Nephron (organoid): ENCODE results near the gene PIP5KL1.

Experiments
- H3K27ac Mint-ChIP-seq, 3 experiments: 2 replicates each; pipeline ENCODE4 v1.8.0; 2020; ENCODE audit warnings: mixed read lengths in 3 of 3, mild to moderate bottlenecking in 2 of 3, moderate library complexity in 1 of 3
- H3K27me3 Mint-ChIP-seq: 2 replicates; pipeline ENCODE4 v1.8.0; 2021; ENCODE audit warnings: low read depth, mild to moderate bottlenecking, moderate library complexity, mixed read lengths
- H3K36me3 Mint-ChIP-seq: 2 replicates; pipeline ENCODE4 v1.8.0; 2020; ENCODE audit warnings: low read depth, mixed read lengths
- H3K4me1 Mint-ChIP-seq: 2 replicates; pipeline ENCODE4 v1.8.0; 2020; ENCODE audit warnings: mixed read lengths
- H3K4me3 Mint-ChIP-seq, 3 experiments: 2 replicates each; pipeline ENCODE4 v1.8.0; 2020; ENCODE audit warnings: mild to moderate bottlenecking in 3 of 3, mixed read lengths in 3 of 3, moderate library complexity in 2 of 3
- H3K9me3 Mint-ChIP-seq: 2 replicates; pipeline ENCODE4 v1.8.0; 2020; ENCODE audit warnings: mixed read lengths
- TF ChIP-seq, protein P1 (sequence below), 3 experiments: fragments of 200-600 bp; sonication (generic); IDR thresholded peaks; one replicate each; pipeline ENCODE4 v1.5.0; 2021; ENCODE audit warnings: antibody characterized with exemption in 3 of 3; ENCODE audit not compliant: unreplicated experiment in 3 of 3

The PIP5KL1 gene

GRCh38 chr9:127960410-127961154 lies 30.0 kb upstream of the PIP5KL1 start:
- H3K4me1 Mint-ChIP-seq, result peaks cover 58% of the 10 kb centered on the region
- peaks cover 11% of the 10 kb centered on the region for H3K36me3 Mint-ChIP-seq
- H3K27ac Mint-ChIP-seq, result peak overlapping the region; percentile 27 to 71 (median 30)
- TF ChIP-seq, protein P1, sequence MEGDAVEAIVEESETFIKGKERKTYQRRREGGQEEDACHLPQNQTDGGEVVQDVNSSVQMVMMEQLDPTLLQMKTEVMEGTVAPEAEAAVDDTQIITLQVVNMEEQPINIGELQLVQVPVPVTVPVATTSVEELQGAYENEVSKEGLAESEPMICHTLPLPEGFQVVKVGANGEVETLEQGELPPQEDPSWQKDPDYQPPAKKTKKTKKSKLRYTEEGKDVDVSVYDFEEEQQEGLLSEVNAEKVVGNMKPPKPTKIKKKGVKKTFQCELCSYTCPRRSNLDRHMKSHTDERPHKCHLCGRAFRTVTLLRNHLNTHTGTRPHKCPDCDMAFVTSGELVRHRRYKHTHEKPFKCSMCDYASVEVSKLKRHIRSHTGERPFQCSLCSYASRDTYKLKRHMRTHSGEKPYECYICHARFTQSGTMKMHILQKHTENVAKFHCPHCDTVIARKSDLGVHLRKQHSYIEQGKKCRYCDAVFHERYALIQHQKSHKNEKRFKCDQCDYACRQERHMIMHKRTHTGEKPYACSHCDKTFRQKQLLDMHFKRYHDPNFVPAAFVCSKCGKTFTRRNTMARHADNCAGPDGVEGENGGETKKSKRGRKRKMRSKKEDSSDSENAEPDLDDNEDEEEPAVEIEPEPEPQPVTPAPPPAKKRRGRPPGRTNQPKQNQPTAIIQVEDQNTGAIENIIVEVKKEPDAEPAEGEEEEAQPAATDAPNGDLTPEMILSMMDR (IDR thresholded peaks at IDR 0.05; ENCODE audit: unreplicated experiment in 3 of 3), result no peak
- H3K9me3 Mint-ChIP-seq, result peaks cover 2% of the 10 kb centered on the region
- no peak overlapping the region for H3K4me3 Mint-ChIP-seq
- H3K27me3 Mint-ChIP-seq, result no peaks in the 10 kb centered on the region

DNA sequence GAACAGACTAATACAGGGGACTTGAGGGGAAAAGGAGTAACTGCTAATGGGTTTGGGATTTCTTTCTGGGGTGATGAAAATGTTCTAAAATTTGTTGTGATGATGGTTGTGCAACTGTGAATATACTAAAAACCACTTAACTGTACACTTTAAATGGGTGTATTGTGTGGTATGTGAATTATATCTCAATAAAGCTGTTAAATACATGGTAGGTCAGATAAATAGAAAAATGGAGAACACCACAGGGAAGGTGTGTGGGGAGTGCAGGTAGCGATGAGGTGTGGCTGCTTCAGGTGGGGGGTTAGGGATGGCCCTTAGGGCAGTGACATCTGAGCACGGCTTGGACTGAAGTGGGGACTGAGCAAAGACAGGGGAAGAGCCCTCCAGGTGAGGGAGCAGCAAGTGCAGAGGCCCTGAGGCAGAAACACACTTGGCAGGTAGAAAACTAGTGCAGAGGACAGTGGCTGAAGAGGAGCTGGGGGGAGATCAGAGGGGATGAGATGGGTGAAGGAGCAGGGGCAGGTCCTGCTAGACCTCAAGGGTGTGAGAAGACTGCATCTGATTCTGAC lies 29.3 kb upstream of the PIP5KL1 start:
- no peak overlapping the region for H3K4me3 Mint-ChIP-seq
- H3K4me1 Mint-ChIP-seq, result peaks cover 56% of the 10 kb centered on the region
- TF ChIP-seq, protein P1 (IDR thresholded peaks at IDR 0.05; ENCODE audit: unreplicated experiment in 3 of 3), result no peak
- peaks cover 11% of the 10 kb centered on the region for H3K36me3 Mint-ChIP-seq
- peaks cover 2% of the 10 kb centered on the region for H3K9me3 Mint-ChIP-seq
- H3K27me3 Mint-ChIP-seq, result no peaks in the 10 kb centered on the region
- peak overlapping the region; percentile 27 to 71 (median 30) for H3K27ac Mint-ChIP-seq

DNA sequence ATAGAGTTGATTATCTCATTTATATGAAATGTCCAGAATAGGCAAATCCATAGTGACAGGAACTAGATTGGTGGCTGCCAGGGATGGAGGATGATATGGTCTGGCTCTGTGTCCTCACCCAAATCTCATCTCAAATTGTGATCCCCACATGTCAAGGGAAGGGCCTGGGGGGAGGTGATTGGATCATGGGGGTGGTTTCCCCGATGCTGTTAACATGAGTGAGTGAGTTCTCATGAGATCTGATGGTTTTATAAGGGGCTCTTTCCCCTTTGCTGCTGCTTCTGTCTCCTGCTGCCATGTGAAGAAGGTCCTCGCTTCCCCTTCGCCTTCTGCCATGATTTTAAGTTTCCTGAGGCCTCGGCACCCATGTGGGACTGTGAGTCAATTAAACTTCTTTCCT lies 28.8 kb upstream of the PIP5KL1 start:
- Mint-ChIP-seq H3K4me1 (peaks cover 56% of the 10 kb centered on the region), H3K36me3 (peaks cover 11% of the 10 kb centered on the region), H3K4me3 (no peak overlapping the region), H3K27ac (peak overlapping the region in 2 of 3 experiments; percentile 27 to 59), H3K9me3 (peaks cover 2% of the 10 kb centered on the region), H3K27me3 (no peaks in the 10 kb centered on the region)
- TF ChIP-seq, protein P1 (IDR thresholded peaks at IDR 0.05; ENCODE audit: unreplicated experiment in 3 of 3), result no peak

- Mint-ChIP-seq H3K9me3 (peaks cover 2% of the 10 kb centered on the region), H3K27ac (peak overlapping the region in 2 of 3 experiments; percentile 27 to 59), H3K27me3 (no peaks in the 10 kb centered on the region), H3K4me3 (no peak overlapping the region), H3K36me3 (peaks cover 11% of the 10 kb centered on the region), H3K4me1 (peaks cover 54% of the 10 kb centered on the region)
- TF ChIP-seq, protein P1 (IDR thresholded peaks at IDR 0.05; ENCODE audit: unreplicated experiment in 3 of 3), result no peak
Observed at GRCh38 chr9:127958728-127959127, 28.2 kb upstream of the PIP5KL1 start.

- peaks cover 8% of the 10 kb centered on the region for H3K36me3 Mint-ChIP-seq
- peaks cover 36% of the 10 kb centered on the region for H3K4me1 Mint-ChIP-seq
Observed at GRCh38 chr9:127955294-127956015, 24.9 kb upstream of the PIP5KL1 start.

More at GRCh38 chr9:127955294-127956015, 24.9 kb upstream of the PIP5KL1 start:
- Mint-ChIP-seq H3K27ac (no peak overlapping the region), H3K9me3 (peaks cover 2% of the 10 kb centered on the region), H3K27me3 (no peaks in the 10 kb centered on the region), H3K4me3 (no peak overlapping the region)
- TF ChIP-seq, protein P1 (IDR thresholded peaks at IDR 0.05; ENCODE audit: unreplicated experiment in 3 of 3), result no peak
